ENCODE measurements around the gene PELI1.

PELI1 gene

GRCh38 chr2:64120928-64121327, 23.3 kb downstream of the PELI1 start:
- DNase-seq (ENCODE audit: low read depth), result no peak
- H3K4me3 ChIP-seq (ENCODE audit: low read depth, low read length), result no peak overlapping the region
- TF ChIP-seq MYC (IDR thresholded peaks at IDR 0.05; ENCODE audit: low read depth, low read length) (no peak), POLR2A (IDR thresholded peaks at IDR 0.05; ENCODE audit: extremely low read depth, insufficient read length) (no peak), MAX (IDR thresholded peaks at IDR 0.05; ENCODE audit: low read depth, low read length) (no peak), CTCF (IDR thresholded peaks at IDR 0.05; ENCODE audit: low read depth, low read length) (no peak)

- no peak for DNase-seq (ENCODE audit: low read depth)
- TF ChIP-seq CTCF (IDR thresholded peaks at IDR 0.05; ENCODE audit: low read depth, low read length) (no peak), POLR2A (IDR thresholded peaks at IDR 0.05; ENCODE audit: extremely low read depth, insufficient read length) (no peak), MYC (IDR thresholded peaks at IDR 0.05; ENCODE audit: low read depth, low read length) (no peak), MAX (IDR thresholded peaks at IDR 0.05; ENCODE audit: low read depth, low read length) (no peak)
- H3K4me3 ChIP-seq (ENCODE audit: low read depth, low read length), result no peak overlapping the region
Observed at GRCh38 chr2:64120008-64120407, 24.2 kb downstream of the PELI1 start.

- no peak overlapping the region for H3K4me3 ChIP-seq (ENCODE audit: low read depth, low read length)
- no peak for TF ChIP-seq CTCF (IDR thresholded peaks at IDR 0.05; ENCODE audit: low read depth, low read length)
- TF ChIP-seq MAX (IDR thresholded peaks at IDR 0.05; ENCODE audit: low read depth, low read length), result no peak
- no peak for TF ChIP-seq POLR2A (IDR thresholded peaks at IDR 0.05; ENCODE audit: extremely low read depth, insufficient read length)
- no peak for TF ChIP-seq MYC (IDR thresholded peaks at IDR 0.05; ENCODE audit: low read depth, low read length)
- DNase-seq (ENCODE audit: low read depth), result no peak
Observed at GRCh38 chr2:64119369-64119768, 24.9 kb downstream of the PELI1 start.

GRCh38 chr2:64115808-64116598, 28.2 kb downstream of the PELI1 start:
- H3K4me3 ChIP-seq (ENCODE audit: low read depth, low read length), result no peak overlapping the region
- TF ChIP-seq MAX (IDR thresholded peaks at IDR 0.05; ENCODE audit: low read depth, low read length) (no peak), CTCF (IDR thresholded peaks at IDR 0.05; ENCODE audit: low read depth, low read length) (no peak), MYC (IDR thresholded peaks at IDR 0.05; ENCODE audit: low read depth, low read length) (no peak), POLR2A (IDR thresholded peaks at IDR 0.05; ENCODE audit: extremely low read depth, insufficient read length) (no peak)

GRCh38 chr2:64114912-64115277, 29.3 kb downstream of the PELI1 start:
- no peak for DNase-seq (ENCODE audit: low read depth)
- no peak for TF ChIP-seq CTCF (IDR thresholded peaks at IDR 0.05; ENCODE audit: low read depth, low read length)
- no peak overlapping the region for H3K4me3 ChIP-seq (ENCODE audit: low read depth, low read length)

More at GRCh38 chr2:64115808-64116598, 28.2 kb downstream of the PELI1 start:
- DNase-seq (ENCODE audit: low read depth), result no peak

All from NB4 (cell line).